Right lobe of liver (tissue), 6 donors: Measurements from ENCODE around the gene FASLG. TPM values are rescaled to one million over a fixed set of nuclear protein-coding genes. Genes with fewer than 3 reads are reported as not detected.
"Not testable (repeated sequence)": the region's sequence is repeated elsewhere in the genome, so short reads cannot be mapped to it uniquely, and the experiment has no call there.

Experiments
- ATAC-seq, 4 donors: fragments of 200-7000 bp; cut with Tn5 transposase; one replicate each; pipeline ENCODE4 v1.9.1; 2020; ENCODE audit warnings: mild to moderate bottlenecking in 4 of 4, moderate library complexity in 4 of 4
- DNase-seq, 3 donors: peaks; one replicate each; pipeline ENCODE4 v3.0.0-alpha.2; 2020
- H3K27ac ChIP-seq, 3 donors: fragments of 200-600 bp; one replicate each; pipeline ENCODE4 v1.8.0; 2022
- H3K27me3 ChIP-seq, 2 donors: fragments of 200-600 bp; one replicate each; pipeline ENCODE4 v1.8.0; 2022
- H3K36me3 ChIP-seq, 4 donors: fragments of 200-600 bp; sonication (generic) in 1 of 4; one replicate each; pipeline versions ENCODE4 v1.5.1 to v1.8.0; 2017 to 2022; ENCODE audit warnings: control low read depth in 1 of 4
- H3K4me1 ChIP-seq, 4 donors: fragments of 200-600 bp; sonication (generic) in 1 of 4; one replicate each; pipeline versions ENCODE4 v1.5.1 to v1.8.0; 2017 to 2022; ENCODE audit warnings: control low read depth in 1 of 4
- H3K4me3 ChIP-seq, 3 donors: fragments of 200-600 bp; one replicate each; pipeline ENCODE4 v1.8.0; 2022
- H3K9me3 ChIP-seq, 4 donors: fragments of 200-600 bp; sonication (generic) in 1 of 4; one replicate each; pipeline versions ENCODE4 v1.5.1 to v1.8.0; 2017 to 2022; ENCODE audit warnings: control low read depth in 1 of 4
- CTCF ChIP-seq, 4 donors: fragments of 200-600 bp in 3 of 4; fragments of 450-650 bp in 1 of 4; IDR thresholded peaks; one replicate each; pipeline versions ENCODE4 v1.5.1 to v1.8.0; 2016 to 2022; ENCODE audit warnings: antibody characterized with exemption in 4 of 4, mild to moderate bottlenecking in 2 of 4
- POLR2A ChIP-seq: fragments of 450-650 bp; IDR thresholded peaks from one replicate; pipeline ENCODE4 v1.6.1; 2017; ENCODE audit warnings: antibody characterized with exemption, mild to moderate bottlenecking
- WGBS: methylation state at CpG from one replicate; pipeline ENCODE4 v1.1.6; 2018; ENCODE audit warnings: low coverage, low lambda C conversion rate; ENCODE audit not compliant: insufficient coverage; ENCODE audit errors: missing lambda C conversion rate; 5-methylcytosine and 5-hydroxymethylcytosine counted together
- intact Hi-C, 2 donors: fragments of 100-400 bp; cut with DNase I; formaldehyde crosslinking; loops; one replicate each; pipeline versions ENCODE4 v1.11.2 to v1.14.1; 2022
- total RNA-seq, 6 experiments: library from RNA; depleted of rRNA in 2 of 6; stranded (reverse); fragments of >200 nt in 2 of 6; fragmentation: NEBNext Ultra II Directional in 3 of 6; extraction: Animal tissue kit (Norgen Biotek cat#: 25700) in 3 of 6; gene quantifications; one replicate each; pipeline versions ENCODE4 v1.1.0 to v1.2.4, GENCODE V29; 2016 to 2023
- donor health status: DM: no; HTN: yes; CAD: no.
- donor health status: DM: no; HTN: no; CAD: no.
- donor health status: DM: no; HTN: no; CAD: no.
- donor health status: DM: no; HTN: yes; CAD: no.
- donor health status: DM: no; HTN: yes; CAD: no.

The FASLG gene
- total RNA-seq, 6 experiments from 2014 or later: 0.15 to 0.51 (median 0.31) TPM; not detected in 2

- Histone ChIP-seq H3K27ac (no peak overlapping the region), H3K27me3 (no peaks in the 10 kb centered on the region), H3K36me3 (no peaks in the 10 kb centered on the region), H3K4me1 (no peaks in the 10 kb centered on the region), H3K9me3 (peaks cover 0 to 11% (median 0%) of the 10 kb centered on the region in 4 donors), H3K4me3 (no peak overlapping the region)
- intact Hi-C loops: no loop called here
- DNase-seq (no peak), ATAC-seq (no peak)
- TF ChIP-seq POLR2A: no peak
- TF ChIP-seq CTCF (IDR thresholded peaks at IDR 0.05): no peak
- 44% methylated on average over 1 of the region's 1 CpG for WGBS
Measured at GRCh38 chr1:172616195-172616594, 42.7 kb upstream of the FASLG start.

DNA sequence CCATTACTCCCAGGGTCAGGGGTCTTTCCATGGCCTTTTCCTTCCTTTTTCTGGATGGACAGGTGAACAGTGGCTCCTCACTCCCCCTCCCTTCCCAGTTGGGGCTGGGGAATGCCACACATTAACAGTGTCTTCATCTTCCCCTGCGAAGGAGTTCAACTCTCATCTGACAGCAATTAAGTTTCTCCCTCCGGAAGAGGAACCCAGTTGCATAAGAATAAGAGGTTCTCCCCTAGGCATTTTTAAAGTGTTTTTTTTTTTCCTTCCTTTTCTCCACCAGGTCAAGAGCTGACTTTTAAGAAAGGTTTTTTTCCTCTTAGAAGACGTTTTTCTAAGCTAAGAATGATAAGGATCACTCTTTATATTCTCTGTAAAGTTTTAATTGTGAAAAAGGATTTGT lies 42.3 kb upstream of the FASLG start:
- H3K4me1 ChIP-seq: no peaks in the 10 kb centered on the region
- no peak for ATAC-seq
- peaks cover 0 to 11% (median 0%) of the 10 kb centered on the region in 4 donors for H3K9me3 ChIP-seq
- DNase-seq: no peak
- H3K4me3 ChIP-seq: no peak overlapping the region
- intact Hi-C loops: no loop called here
- no peaks in the 10 kb centered on the region for H3K36me3 ChIP-seq
- no peak overlapping the region for H3K27ac ChIP-seq
- TF ChIP-seq POLR2A (no peak), CTCF (IDR thresholded peaks at IDR 0.05) (no peak)
- no peaks in the 10 kb centered on the region for H3K27me3 ChIP-seq
- WGBS: 54% methylated on average over 3 of the region's 3 CpGs

DNA sequence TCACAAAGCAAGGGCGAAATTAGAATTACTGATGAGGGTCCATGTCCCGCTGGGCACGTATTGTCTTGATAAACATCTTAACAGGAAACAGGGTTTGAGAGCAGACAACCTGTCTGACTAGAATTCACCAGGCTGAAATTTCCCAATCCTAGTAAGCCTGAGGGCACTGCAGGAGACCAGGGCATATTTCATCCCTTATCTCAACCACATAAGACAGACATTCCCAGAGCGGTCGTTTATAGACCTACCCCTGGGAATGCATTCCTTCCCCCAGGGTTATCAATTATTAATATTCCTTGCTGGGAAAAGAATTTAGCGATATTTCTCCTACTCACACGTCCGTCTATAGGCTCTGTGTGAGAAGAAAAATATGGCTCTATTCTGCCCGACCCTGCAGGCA lies 38.3 kb upstream of the FASLG start:
- WGBS: 75% methylated on average over 8 of the region's 9 CpGs
- intact Hi-C loops, H3K27ac ChIP-seq, H3K4me1 ChIP-seq, H3K27me3 ChIP-seq, H3K4me3 ChIP-seq, H3K36me3 ChIP-seq, DNase-seq, ATAC-seq: not testable (repeated sequence)
- peaks cover 0 to 11% (median 0%) of the 10 kb centered on the region in 4 donors for H3K9me3 ChIP-seq

DNA sequence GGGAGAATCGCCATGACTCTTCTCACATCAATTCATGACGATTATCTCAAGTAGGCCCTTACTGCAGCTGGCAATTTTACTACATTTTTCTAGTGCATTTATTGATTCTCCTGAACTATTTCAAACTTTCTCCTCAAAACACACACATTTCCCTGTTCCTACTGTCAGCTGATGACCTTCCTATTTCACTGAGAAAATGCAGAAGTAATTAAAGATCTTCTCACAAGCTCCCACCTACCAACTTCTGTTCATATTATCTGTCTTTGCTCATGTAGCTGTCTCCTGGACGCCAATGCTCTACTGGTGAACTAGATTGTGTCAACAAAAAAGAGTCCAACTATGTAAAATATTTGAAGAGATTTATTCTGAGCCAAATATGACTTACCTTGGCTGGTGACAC lies 36.4 kb upstream of the FASLG start:
- Histone ChIP-seq H3K27me3 (no peaks in the 10 kb centered on the region), H3K4me1 (no peaks in the 10 kb centered on the region), H3K36me3 (no peaks in the 10 kb centered on the region), H3K27ac (no peak overlapping the region), H3K4me3 (no peak overlapping the region), H3K9me3 (peaks cover 0 to 11% (median 0%) of the 10 kb centered on the region in 4 donors)
- intact Hi-C loops: no loop called here
- ATAC-seq: no peak
- 59% methylated on average over 3 of the region's 3 CpGs for WGBS
- no peak for DNase-seq
- no peak for TF ChIP-seq CTCF (IDR thresholded peaks at IDR 0.05)
- no peak for TF ChIP-seq POLR2A

- ATAC-seq (no peak), DNase-seq (no peak)
- H3K4me3 ChIP-seq: no peak overlapping the region
- H3K4me1 ChIP-seq: no peaks in the 10 kb centered on the region
- H3K36me3 ChIP-seq: no peaks in the 10 kb centered on the region
- peaks cover 0 to 7% (median 0%) of the 10 kb centered on the region in 4 donors for H3K9me3 ChIP-seq
- H3K27me3 ChIP-seq: no peaks in the 10 kb centered on the region
- 85% methylated on average over 3 of the region's 3 CpGs for WGBS
- H3K27ac ChIP-seq: no peak overlapping the region
- no peak for TF ChIP-seq POLR2A
- no peak for TF ChIP-seq CTCF (IDR thresholded peaks at IDR 0.05)
- intact Hi-C loops: no loop called here
Measured at GRCh38 chr1:172623748-172624147, 35.2 kb upstream of the FASLG start.
